Measurements from ENCODE around the gene INO80E. TPM values are rescaled to one million over a fixed set of nuclear protein-coding genes. Genes with fewer than 3 reads are reported as not detected.

INO80E gene
- total RNA-seq, 1 experiment from 2014 or later, result 184 TPM

DNA sequence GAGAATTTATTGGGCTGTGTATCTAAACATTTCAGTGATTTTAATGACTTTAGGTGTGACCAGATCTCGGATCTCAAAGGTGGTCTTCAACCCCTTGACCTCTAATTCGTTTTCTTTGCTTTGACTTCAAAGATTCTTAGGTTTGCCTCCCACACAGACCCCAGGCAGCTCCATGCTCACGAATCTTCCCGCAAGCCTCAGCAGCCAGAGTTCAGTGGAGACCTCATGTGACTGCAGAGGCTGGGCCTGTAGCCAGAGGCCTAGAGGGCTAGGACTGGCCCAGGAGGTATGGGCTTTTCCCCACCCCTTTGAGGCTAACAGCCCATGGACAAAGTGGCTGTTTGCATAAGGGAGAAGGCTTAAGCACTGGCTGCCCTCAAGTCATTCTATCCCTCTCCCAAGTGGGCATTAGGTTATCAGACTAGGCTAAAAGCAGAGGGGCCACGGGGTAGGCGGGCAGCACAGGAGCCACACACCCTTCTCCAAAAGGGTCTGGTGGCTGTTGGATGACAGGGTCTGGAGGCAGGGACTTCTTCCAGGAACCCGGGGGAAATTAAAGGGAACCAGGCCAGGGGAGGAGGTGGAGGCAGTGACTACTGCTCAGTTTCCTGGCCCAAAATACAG is 3.6 kb upstream of the INO80E start:
- DNase-seq (ENCODE audit: low spot score), result no peak

DNA sequence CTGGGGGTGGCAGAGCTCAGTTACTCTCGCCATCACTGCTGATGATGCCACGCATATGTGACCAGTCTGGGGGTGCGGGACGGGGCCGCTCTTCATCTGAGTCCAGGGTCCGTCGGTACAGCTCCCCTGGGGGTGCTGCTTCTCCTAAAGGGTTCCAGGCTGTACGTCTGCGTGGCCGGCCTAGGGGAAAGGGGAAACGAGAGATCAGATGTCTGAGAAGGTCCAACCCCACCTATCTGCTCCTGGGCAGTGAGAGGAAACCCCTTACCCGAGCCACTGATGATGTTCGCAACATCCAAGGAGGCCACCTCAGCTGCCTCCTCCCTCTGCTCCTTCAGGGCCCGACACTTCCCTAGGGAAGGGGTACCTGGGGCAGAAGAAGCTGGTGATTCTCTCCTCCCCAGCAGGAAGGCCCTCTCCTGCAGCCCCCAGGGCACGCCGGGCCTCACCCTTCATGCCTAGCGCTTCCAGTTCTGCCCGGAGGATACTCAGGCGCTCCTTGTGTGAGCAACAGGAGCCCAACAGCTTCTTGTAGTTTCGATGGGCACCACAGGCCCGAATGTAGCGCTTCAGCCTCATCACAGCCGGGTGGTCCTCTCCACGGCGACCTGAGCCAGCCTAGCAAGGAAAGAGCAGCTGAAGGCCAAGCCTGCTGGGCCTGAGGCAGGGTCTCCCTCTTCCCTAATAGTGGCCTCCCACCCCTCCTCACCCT is 2.7 kb upstream of the INO80E start:
- no peak for DNase-seq (ENCODE audit: low spot score)

DNA sequence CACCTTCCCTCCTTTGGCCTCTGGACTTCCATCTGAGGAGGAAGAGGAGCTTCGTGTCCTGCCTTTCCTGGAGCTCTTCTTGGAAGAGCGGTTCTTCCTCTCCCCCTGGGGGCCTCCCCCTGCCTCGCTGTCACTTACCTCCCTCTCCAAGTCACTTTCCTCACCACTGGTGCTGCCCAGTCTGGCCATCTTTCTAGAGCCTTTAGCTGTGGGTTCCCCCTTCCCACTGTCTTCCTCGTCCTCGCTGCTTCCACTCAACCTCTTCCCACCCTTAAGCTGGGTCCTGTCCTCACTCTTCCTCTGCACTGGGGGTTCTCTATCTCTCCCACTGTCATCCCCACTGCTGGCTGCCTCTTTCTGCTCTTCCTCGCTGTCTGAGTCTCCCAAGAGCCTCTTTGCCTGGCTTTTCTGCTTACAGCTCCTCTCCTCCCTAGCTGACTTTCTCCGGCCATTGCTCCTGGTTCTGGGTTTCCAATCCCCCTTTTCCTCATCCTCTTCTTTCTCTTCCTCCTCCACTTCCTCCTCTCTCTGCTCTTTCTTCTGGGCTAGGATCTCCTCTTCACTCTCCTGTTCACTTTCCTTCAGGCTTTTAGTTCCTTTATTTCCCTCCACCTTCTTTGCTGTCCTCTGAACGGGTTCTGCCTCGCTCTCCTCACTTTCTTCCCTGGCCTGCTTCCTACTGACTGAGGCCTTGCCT is 2.0 kb upstream of the INO80E start:
- DNase-seq (ENCODE audit: low spot score), result no peak

DNA sequence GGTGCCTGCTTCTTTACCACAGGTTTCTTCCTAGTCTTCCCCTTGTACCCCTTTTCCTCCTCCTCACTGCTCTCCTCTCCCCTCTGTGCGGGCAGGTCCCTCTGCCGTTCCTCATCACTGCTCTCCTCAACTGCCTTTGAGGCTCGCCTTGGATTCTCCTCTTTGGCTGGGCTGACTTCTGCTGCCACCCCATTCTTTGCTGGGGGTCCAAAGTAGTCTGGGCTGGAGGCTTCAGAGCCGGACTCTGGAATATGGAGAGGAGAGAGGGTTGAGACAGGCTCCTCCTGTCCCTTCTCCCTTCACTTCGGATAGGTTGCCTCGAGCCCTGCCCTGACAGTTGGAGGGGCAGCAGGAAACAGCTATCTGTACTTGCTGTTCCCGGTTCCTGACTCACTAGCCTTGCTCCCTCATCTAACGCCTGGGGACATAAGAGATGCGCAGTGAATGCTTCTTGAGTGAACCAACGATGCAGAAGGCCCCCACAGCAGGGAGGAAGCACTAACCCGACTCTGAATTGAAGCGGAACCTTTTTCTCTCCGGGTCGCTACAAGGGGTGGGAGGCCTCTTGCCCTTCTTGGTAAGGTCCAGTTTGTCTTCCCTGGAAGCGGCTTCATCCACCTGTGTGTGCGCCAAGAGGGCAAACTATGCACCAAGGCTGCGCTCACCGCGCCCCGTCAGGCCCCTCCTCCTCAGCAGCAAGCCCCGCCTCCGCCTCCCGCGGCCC is 1.3 kb upstream of the INO80E start:
- DNase-seq (ENCODE audit: low spot score), result peak; percentile 42

DNA sequence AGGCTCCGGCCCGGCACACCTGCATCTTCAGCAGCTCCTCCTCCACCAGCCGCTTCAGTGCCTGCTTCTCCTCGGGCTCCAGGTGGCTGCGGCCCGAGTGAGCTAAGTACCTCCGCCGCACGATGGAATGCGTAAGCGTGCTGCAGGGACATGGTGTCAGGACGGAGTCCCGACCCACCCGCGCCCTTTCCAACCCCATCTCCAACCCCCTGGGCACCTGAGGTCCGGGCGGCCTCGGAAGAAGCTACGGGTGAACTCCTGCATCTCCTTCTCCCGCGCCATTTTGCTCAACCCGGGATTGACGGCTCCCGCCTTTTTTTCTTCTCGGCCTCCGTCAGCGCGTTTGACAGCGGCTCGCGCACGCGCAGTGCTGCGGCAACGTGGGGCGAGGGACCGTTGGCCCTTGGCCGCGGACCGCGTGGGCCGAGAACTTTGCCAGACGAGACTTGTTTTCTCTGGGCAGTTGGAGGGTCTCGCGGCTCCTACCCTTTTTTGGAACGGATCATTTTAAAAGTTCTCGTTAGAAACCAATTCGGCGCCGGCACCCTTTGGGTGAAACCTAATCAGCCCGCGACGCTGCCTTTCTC is 624 bp upstream of the INO80E start, which contains the start of gene HIRIP3:
HIRIP3 (minus strand) TSS at position 294 of the 587 bp plus-strand sequence; CDS start at position 282, 12 bp downstream.
- peak; percentile 62 for DNase-seq (ENCODE audit: low spot score)

DNA sequence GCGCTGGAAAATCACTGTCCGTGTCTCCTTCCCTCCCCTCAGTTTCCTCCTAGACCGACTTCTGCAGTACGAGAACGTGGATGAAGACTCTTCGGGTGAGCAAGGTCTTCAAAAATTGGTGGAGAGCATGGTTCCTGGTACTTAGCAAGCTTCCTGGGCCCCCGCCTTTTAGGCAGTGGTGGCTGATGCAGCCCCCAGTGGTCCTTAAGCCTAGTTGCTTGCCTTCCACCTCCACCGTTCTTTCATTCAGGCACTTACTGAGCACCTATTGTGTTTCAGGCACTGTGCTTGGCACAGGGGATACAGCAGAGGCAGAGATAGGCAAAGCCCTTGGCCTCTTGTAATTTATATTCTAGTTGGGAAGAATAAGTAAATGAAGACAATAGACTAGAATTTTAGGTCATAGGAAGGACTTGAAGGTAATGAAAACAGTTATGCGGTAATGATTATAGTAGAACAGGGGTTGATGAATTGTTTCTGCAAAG is 767 bp downstream of the INO80E start:
- DNase-seq (ENCODE audit: low spot score), result no peak

DNA sequence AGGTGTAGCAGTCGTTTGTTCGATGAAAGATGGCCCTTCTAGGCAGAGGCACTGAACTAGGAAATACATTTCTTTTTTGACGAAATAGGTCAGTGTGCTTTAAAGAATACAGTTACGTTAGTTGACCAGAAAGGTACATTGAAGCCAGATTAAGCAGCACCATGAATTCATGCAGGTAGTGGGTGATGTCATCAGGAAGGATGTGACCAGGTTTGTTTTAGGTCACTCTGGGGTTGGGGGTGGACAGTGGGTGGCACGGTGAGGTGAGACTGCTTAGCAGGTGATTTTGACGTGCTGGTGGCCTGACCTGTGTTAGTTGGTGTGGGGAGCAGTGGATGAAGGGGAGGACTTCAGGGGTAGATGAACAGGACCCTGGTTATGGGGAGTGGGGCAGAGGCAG is 3.6 kb downstream of the INO80E start:
- DNase-seq (ENCODE audit: low spot score), result no peak

DNA sequence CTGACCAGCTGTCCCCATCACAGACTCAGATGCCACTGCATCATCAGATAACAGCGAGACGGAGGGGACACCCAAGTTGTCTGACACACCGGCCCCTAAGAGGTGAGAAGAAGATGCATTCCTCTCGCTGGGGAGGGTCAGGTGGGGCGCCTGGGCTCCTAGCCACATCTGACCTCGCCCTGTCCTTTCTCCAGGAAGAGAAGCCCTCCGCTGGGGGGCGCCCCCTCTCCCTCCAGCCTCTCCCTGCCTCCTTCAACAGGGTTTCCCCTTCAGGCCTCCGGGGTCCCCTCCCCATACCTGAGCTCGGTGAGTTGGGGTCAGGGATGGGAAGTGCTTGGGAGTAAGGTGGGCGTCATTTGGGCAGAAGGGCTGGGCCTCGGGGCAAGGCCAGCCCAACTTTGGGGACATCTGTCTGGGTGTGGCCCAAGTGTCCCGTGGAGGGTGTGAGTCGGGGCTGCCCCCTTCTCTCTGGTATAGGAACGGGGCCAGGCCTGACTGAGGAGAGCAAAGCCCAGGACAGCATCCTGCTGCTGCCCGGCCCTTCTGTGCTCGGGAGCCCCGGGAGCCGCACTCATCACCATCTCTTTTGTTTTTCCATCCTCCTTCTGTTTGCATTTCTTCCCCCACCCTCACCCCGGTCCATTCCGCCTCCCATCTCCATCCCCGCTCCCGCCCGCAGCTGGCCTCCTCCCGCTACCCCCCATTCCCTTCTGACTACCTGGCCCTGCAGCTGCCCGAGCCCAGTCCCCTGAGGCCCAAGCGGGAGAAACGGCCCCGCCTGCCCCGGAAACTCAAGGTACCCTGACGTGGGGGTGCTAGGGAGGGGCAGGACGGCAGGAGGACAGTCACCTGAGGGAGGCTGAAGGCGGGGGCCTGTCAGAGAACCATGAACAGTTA is 4.9 kb downstream of the INO80E start:
- DNase-seq (ENCODE audit: low spot score), result no peak

DNA sequence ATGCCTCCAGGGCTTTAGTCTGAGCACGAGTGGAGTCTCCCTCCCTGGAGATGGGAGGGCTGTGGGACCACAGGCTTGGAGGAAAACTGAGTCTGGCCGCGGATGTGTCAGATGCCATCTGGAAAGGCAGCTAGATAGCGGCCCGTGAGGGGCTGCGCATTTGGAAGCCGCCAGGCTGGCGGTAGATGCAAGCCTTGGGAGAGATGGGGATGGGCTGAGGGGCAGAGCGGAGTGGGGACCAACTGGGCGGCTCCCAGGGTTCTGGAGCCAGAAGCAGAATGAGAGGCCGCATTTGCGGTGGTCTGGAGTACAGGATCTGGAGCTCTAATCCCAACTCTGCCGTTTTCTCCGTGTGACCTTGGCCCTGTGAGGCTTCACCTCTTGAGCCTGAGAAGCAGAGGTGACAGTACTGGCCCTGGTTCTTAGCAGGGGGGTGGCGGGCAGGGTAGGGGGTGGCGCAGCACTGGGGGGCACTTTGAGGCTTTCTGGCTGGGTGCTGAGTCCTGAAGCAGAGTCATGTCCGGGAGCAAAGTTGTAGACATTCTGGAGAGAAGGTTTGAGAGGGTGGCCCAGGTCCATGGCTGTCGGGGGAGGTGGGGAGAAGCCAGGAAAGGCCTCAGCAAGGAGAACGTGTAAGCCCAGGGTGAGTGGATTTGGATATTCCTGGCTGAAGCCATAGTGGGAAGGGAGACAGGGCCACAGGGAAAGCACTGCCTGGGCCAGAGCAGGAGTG is 6.7 kb downstream of the INO80E start:
- DNase-seq (ENCODE audit: low spot score), result no peak

DNA sequence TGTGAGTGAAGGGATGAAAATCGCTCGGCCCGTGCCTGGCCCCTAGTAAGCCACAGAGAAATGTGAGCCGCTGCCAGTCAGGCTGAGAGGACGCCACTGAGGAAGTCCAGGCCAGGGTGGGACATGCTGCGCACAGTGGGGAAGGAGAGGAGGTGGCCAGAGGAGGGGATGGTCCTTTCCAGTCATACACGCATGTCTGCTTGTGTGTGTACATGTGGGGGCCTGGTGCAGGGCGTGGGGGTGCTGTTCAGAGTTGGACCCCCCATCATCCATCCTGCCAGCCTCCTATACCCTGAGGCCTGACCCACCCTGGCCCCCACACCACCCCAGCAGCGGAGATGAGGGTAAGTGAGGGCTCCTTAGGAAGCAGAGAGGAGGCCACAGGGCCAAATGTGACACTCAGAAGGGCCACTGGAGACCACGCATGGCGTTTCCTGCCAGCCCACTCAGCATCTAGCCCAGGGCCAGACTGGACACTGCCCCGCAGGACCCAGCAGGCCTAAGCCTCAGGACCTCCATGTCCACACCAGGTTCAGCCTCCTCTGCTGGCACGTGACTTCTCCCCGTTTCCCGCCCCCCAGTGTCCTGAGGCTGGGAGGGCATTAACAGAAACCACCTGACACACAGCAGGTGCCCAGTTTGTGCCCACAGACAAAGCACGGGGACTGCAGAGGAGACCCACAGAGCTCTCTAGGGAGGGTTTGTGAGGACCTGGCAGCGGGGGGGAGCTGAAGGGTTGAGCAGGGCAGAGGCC is 7.8 kb downstream of the INO80E start:
- no peak for DNase-seq (ENCODE audit: low spot score)

DNA sequence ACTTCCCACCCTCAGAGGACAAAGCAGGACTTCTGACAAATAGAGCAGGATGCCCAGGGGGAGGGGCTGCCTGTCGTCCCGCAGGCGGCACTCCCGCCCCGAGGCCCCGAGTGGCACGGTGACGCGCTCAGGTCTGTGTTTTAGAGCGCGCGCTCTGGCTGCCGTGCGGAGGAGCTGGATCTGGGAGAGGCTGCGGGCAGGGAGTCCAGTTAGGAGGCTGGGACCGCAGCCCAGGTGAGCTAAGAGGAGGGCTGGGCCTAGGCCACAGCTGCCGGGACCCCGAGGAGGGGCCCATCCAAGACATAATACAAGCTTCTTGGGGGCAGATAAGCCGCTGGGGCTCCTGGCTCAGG is 8.4 kb downstream of the INO80E start:
- DNase-seq (ENCODE audit: low spot score), result no peak

DNA sequence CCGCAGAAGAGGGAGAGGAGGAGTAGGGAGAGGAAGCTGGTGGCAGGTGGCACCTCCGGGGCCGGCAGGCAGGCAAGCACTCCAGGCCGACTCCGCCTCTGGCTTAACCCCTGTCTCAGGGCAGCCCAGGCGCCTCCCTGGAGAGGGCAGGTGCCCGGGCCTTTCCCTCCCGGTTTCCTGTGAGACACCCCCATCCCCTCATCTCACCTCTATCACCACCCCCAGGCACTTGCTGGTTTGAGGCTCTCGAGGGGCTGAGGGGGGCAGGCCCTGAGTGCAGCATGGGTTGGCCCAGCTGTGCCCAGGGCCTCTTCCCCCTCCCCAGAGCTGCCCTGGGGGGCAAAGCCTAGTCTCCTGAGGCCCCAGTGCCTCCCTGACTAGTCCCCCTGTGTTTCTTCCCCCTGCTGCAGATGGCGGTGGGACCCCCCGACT is 8.8 kb downstream of the INO80E start:
- DNase-seq (ENCODE audit: low spot score), result no peak

DNA sequence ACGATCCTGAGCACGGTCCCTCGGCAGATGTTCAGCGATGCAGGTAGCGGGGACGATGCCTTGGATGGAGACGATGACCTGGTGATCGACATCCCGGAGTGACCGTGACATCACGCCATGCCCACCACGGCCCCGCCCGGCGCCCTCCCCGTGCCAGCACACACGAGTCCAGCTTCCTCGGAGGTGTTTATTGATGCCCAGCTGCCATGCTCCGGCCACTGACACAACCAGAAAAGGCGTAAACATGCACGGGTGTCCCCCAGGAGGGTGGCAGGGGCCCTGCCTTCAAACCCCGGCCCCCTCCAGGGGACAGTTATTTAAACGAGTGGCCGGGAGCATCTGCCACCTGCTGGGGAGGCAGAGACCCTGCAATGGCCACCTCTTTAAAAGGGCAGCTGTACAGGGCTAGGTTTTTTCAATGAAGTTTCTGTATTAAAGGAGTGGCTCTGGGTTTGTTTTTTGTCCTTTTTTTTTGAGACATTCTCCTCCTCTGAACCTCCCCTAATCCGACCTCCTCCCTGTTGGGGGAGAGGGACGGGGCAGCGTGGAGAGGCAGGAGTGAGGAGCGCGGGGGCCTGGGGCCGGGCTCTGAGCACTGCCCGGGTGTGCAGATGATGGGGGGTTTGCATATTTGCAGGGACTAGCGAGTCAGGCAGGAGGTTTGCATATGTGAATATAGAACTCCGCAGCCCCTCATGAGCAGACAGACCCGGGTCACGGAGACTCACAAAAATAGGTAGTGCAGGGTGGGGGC is 9.5 kb downstream of the INO80E start:
- DNase-seq (ENCODE audit: low spot score), result peak; percentile 42

DNA sequence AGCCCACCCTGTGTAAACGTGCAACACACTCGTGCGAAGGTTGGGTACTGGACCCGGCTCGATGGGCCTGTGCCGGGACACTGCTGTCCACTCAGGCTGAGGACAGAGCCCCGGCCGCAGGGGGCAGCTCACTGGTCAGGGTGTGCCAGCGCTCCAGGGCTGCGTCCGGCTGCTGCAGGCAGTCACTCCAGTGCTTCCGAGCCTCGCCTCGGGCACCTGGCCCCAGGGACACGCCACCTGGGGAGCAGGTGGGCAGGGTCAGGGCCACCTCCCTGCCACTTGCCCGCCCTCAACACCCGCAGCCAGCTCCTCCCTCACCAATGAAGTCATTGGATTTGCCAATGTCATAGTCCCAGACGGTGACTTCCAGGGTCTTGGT is 10.0 kb downstream of the INO80E start:
- no peak for DNase-seq (ENCODE audit: low spot score)

DNA sequence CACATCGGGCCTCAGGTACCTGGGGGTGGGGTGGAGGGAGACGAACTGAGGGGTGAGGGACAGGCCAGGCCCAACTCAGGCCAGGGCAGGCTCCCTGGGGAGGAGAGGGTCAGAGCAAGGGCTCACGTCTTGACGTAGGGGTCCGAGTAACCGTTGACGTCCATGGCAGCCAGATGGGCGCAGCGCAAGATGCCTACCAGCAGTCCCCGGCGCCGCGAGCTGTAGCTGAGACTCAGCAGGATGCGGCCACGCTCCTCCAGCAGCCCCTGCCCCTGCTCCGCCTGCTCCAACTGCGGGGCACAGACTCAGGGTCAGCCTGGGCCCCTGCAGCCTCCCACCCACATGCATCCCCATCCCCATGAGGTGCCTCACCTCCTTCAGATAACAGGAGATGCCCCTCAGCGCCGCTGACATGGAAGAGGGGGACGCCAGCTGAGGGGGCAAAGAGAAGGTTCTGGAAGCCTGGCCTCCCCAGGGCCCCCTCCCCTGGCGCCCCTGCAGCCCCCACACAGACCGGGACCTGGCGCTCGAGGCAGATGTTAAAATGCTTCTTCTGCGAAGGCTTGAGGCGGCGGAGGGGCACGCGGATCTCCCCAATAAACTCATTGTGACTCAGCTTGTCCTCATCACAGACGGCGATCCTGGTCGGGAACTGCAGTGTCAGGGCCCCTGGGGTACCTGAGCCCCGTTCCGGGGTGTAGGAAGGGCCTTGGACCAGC is 10.8 kb downstream of the INO80E start:
- DNase-seq (ENCODE audit: low spot score), result no peak

DNA sequence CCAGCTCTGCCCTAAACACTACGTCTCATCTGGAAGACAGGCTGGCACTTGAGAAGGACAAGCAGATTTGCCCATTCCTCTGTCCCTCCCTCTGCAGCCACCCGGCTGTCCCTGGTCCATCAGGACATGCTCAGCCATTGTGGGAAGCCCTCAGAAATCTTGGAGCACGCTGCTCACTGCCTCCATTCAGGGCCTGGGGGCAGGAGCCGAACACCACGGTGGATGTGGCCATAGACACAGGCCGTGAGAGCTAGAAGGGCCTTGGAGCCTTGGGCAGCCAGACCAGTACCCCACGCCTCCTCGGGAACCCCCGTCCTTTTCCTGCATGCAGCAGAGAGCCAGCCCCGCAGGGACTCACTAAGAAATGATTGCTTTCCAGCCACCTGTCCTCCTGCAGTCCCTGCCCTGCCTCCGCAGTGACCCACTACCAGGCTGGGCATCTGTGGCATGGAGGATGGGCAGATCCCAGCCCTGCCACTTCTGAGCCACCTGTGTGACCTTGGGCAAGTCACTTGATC is 11.4 kb downstream of the INO80E start:
- no peak for DNase-seq (ENCODE audit: low spot score)

DNA sequence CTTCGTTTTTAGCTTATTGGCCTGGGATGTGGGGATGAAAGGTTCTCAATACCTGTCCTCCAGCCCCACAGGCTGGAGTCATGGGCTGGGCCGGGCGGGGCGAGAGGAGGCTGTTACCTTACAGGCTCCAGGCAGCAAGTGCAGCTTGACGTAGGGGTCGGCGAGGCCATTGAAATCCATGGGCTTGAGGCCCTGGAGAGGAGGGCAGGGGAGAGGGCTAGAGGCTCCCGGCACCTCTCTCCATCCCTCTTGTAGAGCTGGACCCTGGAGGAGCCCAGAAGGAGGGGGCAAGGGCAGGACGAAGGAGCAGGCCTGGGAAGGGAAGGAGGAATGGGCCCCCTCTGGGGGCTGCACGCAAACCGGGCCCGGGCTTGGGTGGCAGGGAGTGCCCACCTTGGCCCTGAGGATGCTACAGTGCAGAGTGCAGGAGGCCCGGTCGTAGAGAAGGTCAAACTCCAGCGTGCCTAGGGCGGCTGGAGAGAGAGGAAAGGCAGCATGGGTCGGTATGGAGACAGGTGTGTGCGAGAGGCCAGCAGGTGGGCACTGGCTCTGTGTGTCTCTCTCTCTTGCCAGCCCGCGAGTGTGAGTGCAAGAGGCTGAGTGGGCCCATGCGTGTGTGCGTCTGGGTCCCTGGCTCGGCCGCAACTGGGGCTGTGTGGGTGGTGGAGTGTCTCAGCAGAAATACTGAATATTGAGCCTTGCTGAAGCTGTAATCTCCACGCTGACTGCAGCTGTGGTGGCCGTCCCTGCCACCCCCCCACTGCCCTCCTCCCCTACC is 13.2 kb downstream of the INO80E start:
- DNase-seq (ENCODE audit: low spot score), result no peak

All from A172 (cell line).